Activated CD8-positive, alpha-beta memory T cell treated with anti-CD3 and anti-CD28 coated beads for 48 hours (primary cell): ENCODE results near the gene OR14A2.
"Not testable (repeated sequence)": the region's sequence is repeated elsewhere in the genome, so short reads cannot be mapped to it uniquely, and the experiment has no call there.

Experiments used
- DNase-seq, 3 experiments: peaks; one replicate each; pipeline ENCODE4 v3.0.0-alpha.2; 2020; ENCODE audit warnings: low read depth in 2 of 3, low spot score in 2 of 3

Gene OR14A2

DNA sequence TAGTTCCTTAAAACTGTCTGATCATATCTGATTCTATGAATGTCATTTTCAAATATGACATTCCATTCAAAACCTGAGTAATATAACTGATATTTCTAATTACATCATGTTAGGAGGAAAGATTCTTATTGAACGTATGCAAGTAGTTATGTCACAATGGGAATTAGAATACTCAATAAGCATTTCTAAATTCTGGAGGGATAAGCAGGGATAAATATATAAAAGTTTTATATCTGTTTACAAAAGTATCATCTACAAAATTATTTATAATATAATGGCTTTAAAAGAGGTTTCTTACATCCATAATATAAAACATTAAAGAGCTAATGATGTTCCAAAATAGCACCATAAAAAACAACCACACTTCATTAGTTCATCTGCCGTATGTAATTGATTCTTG, at the start of gene OR14A2:
Gene OR14A2, minus strand, starts transcription at position 101 of the 400 bp plus-strand sequence.
- DNase-seq, result no peak

DNA sequence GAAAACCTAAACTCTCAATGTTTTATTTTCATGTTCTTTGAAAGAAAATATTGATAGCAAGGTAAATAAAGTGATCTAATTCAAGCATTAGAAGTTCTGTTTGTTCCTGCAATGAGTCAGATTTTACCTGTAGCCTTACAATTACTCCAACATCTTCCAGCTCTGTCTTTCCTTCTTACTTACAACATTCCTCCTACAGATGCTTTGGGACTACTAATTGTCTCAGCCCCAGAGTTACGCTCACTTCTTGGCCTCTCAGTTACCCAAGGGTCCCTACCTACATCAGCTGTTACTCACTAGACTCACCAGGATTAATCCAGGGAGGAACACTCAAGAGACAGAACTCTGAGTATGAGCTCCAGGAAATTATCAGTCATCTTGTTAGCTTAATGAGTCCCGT, 49.6 kb upstream of the OR14A2 start:
- DNase-seq, result no peak

DNA sequence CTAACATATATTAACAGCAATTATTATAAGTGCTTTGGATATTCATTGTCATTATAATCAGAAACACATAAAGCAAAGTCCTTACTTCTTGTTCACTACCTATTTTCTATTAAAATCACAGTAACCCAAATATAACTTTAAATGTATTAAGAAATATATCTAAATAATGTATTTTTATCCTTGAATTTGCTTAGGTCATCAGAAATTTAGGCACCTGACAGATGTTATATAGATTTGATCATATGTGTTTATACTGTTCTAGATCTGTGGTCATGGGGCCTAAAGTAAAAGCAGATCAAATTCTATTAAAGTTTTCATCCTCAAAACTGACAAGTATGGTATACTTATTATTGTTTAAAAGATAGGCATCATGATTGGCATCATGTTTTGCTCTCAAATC, 21.7 kb upstream of the OR14A2 start:
- no peak for DNase-seq

GRCh38 chr1:247760456-247760855, 12.5 kb upstream of the OR14A2 start, which contains the start of gene OR1C1:
OR1C1 (minus strand) TSS chr1:247760556; CDS start chr1:247758406, 2,150 bp downstream.
- DNase-seq, result no peak

DNA sequence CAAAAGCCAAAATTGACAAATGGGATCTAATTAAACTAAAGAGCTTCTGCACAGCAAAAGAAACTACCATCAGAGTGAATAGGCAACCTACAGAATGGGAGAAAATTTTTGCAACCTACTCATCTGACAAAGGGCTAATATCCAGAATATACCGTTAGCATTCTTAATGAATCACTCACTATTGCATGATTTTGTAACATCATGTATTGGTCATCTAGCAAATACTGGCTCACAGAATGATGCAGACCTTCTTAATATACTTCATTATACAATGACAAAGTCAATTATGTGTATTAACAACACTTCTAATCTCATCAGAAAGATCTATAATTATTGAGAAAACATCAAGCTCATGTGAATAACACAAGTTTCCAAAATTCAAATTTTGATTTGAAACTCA, 6.4 kb upstream of the OR14A2 start:
- not testable (repeated sequence) for DNase-seq

DNA sequence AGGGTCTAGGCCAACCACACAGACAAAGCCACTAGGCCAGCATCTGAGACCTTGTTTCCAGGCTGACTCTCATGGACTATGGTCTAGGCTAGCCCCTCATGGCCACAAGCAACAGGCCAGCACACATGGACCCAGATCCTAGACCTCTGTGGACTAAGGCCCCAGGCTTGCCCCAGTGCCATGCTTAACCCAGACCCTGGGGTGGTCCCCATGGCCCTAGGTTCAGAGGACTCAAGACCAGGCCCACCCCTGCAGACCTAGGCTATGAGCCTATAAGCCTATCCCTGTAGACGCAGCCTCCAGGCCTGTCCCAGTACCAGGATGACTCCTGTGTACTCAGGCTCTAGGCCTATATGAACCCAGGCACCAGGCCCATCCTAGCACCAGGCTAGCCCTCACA, 1.9 kb upstream of the OR14A2 start:
- DNase-seq, result no peak

GRCh38 chr1:247747616-247748015, 325 bp downstream of the OR14A2 start:
- DNase-seq, result no peak

DNA sequence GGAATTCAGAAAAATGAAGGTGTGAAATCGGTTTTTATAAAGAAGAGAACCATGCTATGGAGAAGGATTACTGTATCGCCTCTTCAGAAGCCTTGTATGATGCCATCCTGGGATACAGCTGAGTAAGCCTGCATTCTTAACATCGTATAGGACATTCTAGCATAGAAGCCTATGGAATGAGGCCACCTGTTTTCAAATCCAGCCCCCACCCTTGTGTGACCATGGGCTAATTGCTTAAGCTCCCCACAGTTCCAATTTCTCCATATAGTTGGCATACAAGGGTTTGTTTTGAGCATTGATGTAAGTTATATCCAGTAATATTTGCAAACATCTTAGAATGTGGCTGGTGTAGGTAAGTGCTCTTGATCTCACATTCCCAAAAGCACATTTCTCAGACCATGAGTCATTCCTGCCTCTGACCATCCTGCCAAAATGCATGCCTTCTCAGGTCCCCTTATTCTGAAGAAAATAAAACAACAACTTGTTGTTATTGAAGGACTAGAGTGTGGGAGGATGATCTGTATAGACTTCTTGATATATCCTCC, 1.5 kb downstream of the OR14A2 start:
- DNase-seq, result no peak

GRCh38 chr1:247742215-247742760, 5.7 kb downstream of the OR14A2 start:
- DNase-seq, result not testable (repeated sequence)

- no peak for DNase-seq
Measured at GRCh38 chr1:247741756-247742155, 6.2 kb downstream of the OR14A2 start.

DNA sequence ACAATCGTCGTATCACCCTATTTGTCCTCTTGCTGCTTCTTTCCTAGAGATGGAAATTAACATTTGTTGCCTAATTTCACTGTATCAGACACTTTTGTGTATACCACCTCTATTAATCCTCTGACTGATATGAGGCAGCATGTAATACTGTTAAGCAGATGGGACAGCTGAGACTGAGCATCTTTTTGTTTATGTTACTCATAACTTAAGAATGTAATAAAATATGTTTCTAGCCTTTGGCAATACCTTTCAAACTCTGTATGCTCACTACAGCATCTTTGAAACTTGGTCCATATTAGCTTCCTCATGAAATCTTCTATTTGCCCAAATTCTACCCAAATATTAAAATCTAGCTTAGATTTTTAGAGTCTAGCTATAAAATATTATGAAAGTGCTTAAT, 7.2 kb downstream of the OR14A2 start:
- no peak for DNase-seq

- no peak for DNase-seq
Measured at GRCh38 chr1:247738315-247738714, 9.6 kb downstream of the OR14A2 start, which contains the start of gene OR14K1. OR14K1 (plus strand) TSS chr1:247738615; CDS start chr1:247738615, 0 bp downstream.

DNA sequence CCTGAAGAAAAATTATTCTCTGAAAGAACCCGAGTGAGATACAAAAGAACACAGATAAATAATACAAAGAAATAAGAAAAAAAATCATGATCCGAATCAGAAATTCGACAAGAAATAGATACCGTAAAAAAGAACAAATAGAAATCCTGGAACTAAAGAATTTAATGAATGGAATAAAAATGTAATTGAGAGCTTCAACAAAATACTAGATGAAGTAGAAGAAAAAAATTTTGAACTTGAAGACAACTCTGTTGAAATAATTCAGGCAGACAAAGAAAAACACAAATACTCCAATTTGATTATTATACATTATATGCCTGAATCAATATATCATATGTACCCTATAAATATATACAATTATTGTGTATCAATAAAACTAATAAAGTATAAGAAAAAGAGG, 26.7 kb downstream of the OR14A2 start:
- no peak for DNase-seq

DNA sequence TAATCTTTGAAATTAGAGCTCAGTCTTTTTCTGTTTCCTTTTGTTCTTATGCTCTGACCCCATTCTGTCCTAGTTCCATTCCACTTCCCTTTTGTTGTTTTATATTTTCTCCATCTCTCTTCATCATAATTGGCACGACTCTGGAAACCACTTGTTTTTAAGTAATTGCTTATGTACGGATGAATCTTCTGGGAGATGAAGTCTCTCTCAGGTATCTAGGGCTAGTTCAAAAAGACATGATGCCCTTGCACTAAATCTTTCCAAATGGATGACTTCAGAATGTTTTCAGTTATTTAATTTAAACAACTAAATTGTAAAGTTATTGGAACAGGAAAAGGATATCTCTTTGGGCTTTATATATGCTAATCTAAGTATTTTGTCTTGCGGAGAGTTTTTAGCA, 31.4 kb downstream of the OR14A2 start, which contains the start of gene OR6F1:
Gene OR6F1, minus strand, starts transcription at position 101 of the 400 bp plus-strand sequence. CDS start 3,891 bp downstream, outside the sequence.
- no peak for DNase-seq

GRCh38 chr1:247713753-247714152, 34.2 kb downstream of the OR14A2 start:
- DNase-seq, result no peak

GRCh38 chr1:247710681-247711080, 37.3 kb downstream of the OR14A2 start:
- DNase-seq, result not testable (repeated sequence)

DNA sequence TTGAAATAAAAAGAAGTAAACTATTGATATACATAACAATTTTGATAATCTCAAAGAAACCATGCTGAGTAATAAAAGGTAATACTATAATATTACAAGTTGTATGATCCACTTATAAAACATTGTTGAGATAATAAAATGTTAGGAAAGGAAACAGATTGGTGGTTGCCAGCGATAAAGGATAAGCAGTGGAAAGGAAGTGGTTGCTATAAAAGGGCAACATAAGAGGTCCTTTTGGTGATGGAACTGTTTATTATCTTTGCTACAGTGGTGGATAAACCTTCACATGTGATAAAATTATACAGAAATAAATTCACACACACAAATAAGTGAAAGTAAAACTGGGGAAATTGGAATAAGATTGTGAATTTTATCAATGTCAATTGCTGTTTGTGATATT, 46.6 kb downstream of the OR14A2 start:
- no peak for DNase-seq

GRCh38 chr1:247681288-247681897, 66.5 kb downstream of the OR14A2 start:
- peak in 1 of 3 experiments; percentile 16 for DNase-seq

DNA sequence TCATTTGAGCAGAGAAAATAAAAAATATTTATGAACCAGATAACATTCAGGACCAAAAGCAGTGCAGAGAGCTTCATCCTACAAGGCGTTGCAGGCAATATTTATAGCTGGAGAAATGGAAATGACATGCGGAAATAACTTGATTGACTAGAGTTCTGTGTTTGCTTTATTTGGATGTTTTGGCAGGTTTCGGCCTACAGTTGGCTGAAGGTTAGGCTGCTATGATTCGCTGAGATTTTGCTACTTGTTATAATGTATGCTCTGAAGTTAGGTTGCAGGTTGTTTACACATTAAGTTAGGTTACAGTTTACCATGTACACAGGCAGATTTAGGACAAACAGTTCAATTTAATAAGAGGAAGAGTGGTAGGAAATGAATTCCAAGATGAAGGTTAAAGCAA, 67.8 kb downstream of the OR14A2 start:
- DNase-seq, result no peak

DNA sequence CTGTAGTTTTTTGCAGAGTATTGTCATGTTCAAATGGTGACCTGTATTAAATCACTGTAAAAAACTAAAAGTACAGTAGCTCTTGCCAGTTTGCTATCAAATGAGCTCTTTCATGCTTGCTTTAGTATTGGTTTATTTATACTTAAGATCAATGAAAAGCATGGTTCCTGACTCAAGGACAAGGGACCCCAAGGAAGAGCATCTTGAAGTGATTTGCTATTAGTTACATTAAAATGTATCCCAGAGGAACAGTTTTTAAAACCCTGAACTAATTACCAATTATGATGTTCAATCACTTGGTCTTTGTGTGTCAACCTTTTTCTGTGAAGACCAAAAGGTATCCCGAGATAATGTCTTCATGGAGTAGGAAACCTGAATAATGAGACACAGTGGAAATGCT, 68.3 kb downstream of the OR14A2 start, which contains the start of gene OR13G1:
Gene OR13G1, minus strand, starts transcription at position 101 of the 400 bp plus-strand sequence. CDS start 6,698 bp downstream, outside the sequence.
- DNase-seq, result no peak
